Trophoblast cell (in vitro differentiated cells and primary cell): ENCODE results near the gene TTYH2.
A peak's percentile ranks its signal among the peaks of the same experiment; 100 is the strongest.

Experiments
- DNase-seq, 2 donors: peaks; one replicate each; pipeline ENCODE4 v3.0.0-alpha.2; 2016
- H2AFZ ChIP-seq: 2 replicates; pipeline ENCODE4 v1.6.1; 2013; ENCODE audit warnings: low read length, moderate library complexity, mild to moderate bottlenecking; ENCODE audit not compliant: insufficient read depth, poor library complexity
- H2AK5ac ChIP-seq: 2 replicates; pipeline ENCODE4 v1.6.1; 2013; ENCODE audit warnings: mild to moderate bottlenecking, low read length
- H2BK120ac ChIP-seq: 2 replicates; pipeline ENCODE4 v1.6.1; 2013; ENCODE audit warnings: low read length, mild to moderate bottlenecking, moderate library complexity; ENCODE audit not compliant: insufficient read depth, poor library complexity
- H2BK12ac ChIP-seq: 2 replicates; pipeline ENCODE4 v1.6.1; 2013; ENCODE audit warnings: mild to moderate bottlenecking, low read length, moderate library complexity
- H2BK5ac ChIP-seq: 2 replicates; pipeline ENCODE4 v1.6.1; 2013; ENCODE audit warnings: low read length, low read depth, moderate library complexity, mild to moderate bottlenecking; ENCODE audit not compliant: poor library complexity
- H3K14ac ChIP-seq: 2 replicates; pipeline ENCODE4 v1.6.1; 2013; ENCODE audit warnings: mild to moderate bottlenecking, low read length
- H3K18ac ChIP-seq: 2 replicates; pipeline ENCODE4 v1.6.1; 2013; ENCODE audit warnings: mild to moderate bottlenecking, low read length
- H3K23ac ChIP-seq: 2 replicates; pipeline ENCODE4 v1.6.1; 2013; ENCODE audit warnings: low read length
- H3K27ac ChIP-seq: 2 replicates; pipeline ENCODE4 v1.5.1; 2013; ENCODE audit warnings: low read depth, mild to moderate bottlenecking, inconsistent platforms, low read length, moderate library complexity
- H3K27me3 ChIP-seq: 2 replicates; pipeline ENCODE4 v1.6.1; 2013; ENCODE audit warnings: inconsistent platforms, mild to moderate bottlenecking, low read length, moderate library complexity; ENCODE audit not compliant: insufficient read depth
- H3K36me3 ChIP-seq, 2 experiments: 1 replicate in 1 of 2; 2 replicates in 1 of 2; pipeline ENCODE4 v1.6.1; 2013; ENCODE audit warnings: low read length in 2 of 2, mild to moderate bottlenecking in 2 of 2, moderate library complexity in 1 of 2; ENCODE audit not compliant: insufficient read depth in 2 of 2, control insufficient read depth in 1 of 2
- H3K4ac ChIP-seq: 2 replicates; pipeline ENCODE4 v1.6.1; 2013; ENCODE audit warnings: low read depth, mild to moderate bottlenecking, low read length, moderate library complexity
- H3K4me1 ChIP-seq, 2 experiments: 1 replicate in 1 of 2; 2 replicates in 1 of 2; pipeline ENCODE4 v1.6.1; 2013; ENCODE audit warnings: low read length in 2 of 2, mild to moderate bottlenecking in 2 of 2, moderate library complexity in 1 of 2; ENCODE audit not compliant: insufficient read depth in 2 of 2, control insufficient read depth in 1 of 2
- H3K4me2 ChIP-seq: 2 replicates; pipeline ENCODE4 v1.6.1; 2013; ENCODE audit warnings: inconsistent platforms, mild to moderate bottlenecking, low read length, moderate library complexity
- H3K4me3 ChIP-seq: 2 replicates; pipeline ENCODE4 v1.5.1; 2013; ENCODE audit warnings: mild to moderate bottlenecking, low read depth, low read length, inconsistent platforms
- H3K79me1 ChIP-seq: one replicate; pipeline ENCODE4 v1.6.1; 2013; ENCODE audit warnings: low read length
- H3K79me2 ChIP-seq: 2 replicates; pipeline ENCODE4 v1.6.1; 2013; ENCODE audit warnings: low read length, mild to moderate bottlenecking; ENCODE audit not compliant: control insufficient read depth, insufficient read depth, poor library complexity
- H3K9ac ChIP-seq: 2 replicates; pipeline ENCODE4 v1.6.1; 2013; ENCODE audit warnings: mild to moderate bottlenecking, low read length
- H3K9me3 ChIP-seq: 2 replicates; pipeline ENCODE4 v1.6.1; 2013; ENCODE audit warnings: low read depth, mild to moderate bottlenecking, control low read depth, inconsistent platforms, low read length; ENCODE audit not compliant: insufficient read depth
- H4K12ac ChIP-seq: 2 replicates; pipeline ENCODE4 v1.6.1; 2013; ENCODE audit warnings: low read depth, mild to moderate bottlenecking, low read length, moderate library complexity
- H4K8ac ChIP-seq: 2 replicates; pipeline ENCODE4 v1.6.1; 2013; ENCODE audit warnings: low read depth, mild to moderate bottlenecking, low read length, moderate library complexity
- H4K91ac ChIP-seq: one replicate; pipeline ENCODE4 v1.6.1; 2013; ENCODE audit warnings: low read depth, mild to moderate bottlenecking, low read length, moderate library complexity
- WGBS: extraction: QIAGEN DNeasy Blood & Tissue Kit; methylation state at CpG from one replicate; pipeline ENCODE4 v1.1.7; 2013; ENCODE audit warnings: missing lambda C conversion rate; ENCODE audit not compliant: insufficient read length, insufficient coverage; ENCODE audit errors: extremely low coverage; 5-methylcytosine and 5-hydroxymethylcytosine counted together

The TTYH2 gene

DNA sequence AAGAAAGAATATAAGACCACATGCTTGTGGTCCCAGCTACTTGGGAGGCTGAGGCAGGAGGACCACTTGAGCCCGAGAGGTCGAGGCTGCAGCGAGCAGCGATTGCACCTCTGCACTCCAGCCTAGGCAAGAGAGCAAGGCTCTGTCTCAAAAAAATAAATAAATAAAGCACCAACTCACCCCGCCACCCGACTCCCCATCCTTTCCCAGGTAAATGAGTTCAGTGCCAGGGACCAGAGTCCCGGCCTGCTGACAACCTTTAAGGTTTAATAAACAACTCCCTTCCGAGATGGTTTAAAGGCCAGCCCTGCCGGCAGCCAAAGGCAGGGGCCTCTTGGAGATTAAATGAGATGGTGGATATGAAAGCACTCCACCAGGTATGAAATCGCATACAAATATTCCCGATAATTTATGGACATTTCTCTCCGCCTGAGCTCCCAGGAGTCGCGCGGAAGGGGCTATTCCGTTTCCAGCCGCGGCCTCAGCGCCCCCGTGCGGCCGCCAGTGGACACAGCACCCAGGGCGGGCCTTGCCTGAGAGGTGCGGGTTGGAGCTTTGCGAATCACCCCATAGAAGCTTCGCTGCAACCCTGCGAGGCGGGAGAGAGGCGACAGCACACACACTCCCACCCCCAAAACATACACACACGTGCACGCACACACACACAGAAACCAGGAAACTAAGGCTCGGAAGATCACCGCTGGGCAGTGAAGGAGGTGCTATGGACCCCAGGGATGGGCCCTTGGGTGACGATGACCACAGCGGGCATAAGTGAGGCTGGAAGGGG, 13.9 kb upstream of the TTYH2 start:
- Histone ChIP-seq H3K79me2 (peaks cover 9% of the 10 kb centered on the region), H3K23ac (no peak overlapping the region), H3K4ac (no peak overlapping the region), H3K9me3 (no peaks in the 10 kb centered on the region), H3K18ac (no peak overlapping the region), H3K9ac (no peak overlapping the region), H4K12ac (no peak overlapping the region), H3K36me3 (peaks cover 0 to 3% of the 10 kb centered on the region in 2 experiments), H3K79me1 (peaks cover 6% of the 10 kb centered on the region), H3K4me2 (peak overlapping the region; percentile 34), H4K8ac (no peak overlapping the region), H3K4me1 (peaks cover 0 to 3% of the 10 kb centered on the region in 2 experiments), H2AFZ (no peak overlapping the region), H4K91ac (no peak overlapping the region), H2BK12ac (no peak overlapping the region), H3K4me3 (no peak overlapping the region), H3K27me3 (no peaks in the 10 kb centered on the region), H2BK120ac (no peak overlapping the region), H2AK5ac (no peak overlapping the region), H3K14ac (no peak overlapping the region), H3K27ac (no peak overlapping the region), H2BK5ac (no peak overlapping the region)
- WGBS = no CpG with 5 or more reads among the region's 35 CpGs
- peak in 1 of 2 donors; percentile 69 for DNase-seq

GRCh38 chr17:74200112-74200511, 13.3 kb upstream of the TTYH2 start:
- H3K27ac ChIP-seq = no peak overlapping the region
- no peak overlapping the region for H3K14ac ChIP-seq
- no peak overlapping the region for H2BK120ac ChIP-seq
- no peak overlapping the region for H3K9ac ChIP-seq
- no peak overlapping the region for H3K18ac ChIP-seq
- no peak overlapping the region for H2BK12ac ChIP-seq
- no peak overlapping the region for H2BK5ac ChIP-seq
- WGBS = no CpG with 5 or more reads among the region's 10 CpGs
- no peak overlapping the region for H4K91ac ChIP-seq
- H3K4ac ChIP-seq = no peak overlapping the region
- H2AFZ ChIP-seq = no peak overlapping the region
- peaks cover 5 to 6% of the 10 kb centered on the region in 2 experiments for H3K36me3 ChIP-seq
- peaks cover 3 to 4% of the 10 kb centered on the region in 2 experiments for H3K4me1 ChIP-seq
- H4K12ac ChIP-seq = no peak overlapping the region
- no peak overlapping the region for H4K8ac ChIP-seq
- no peak overlapping the region for H3K23ac ChIP-seq
- H3K4me3 ChIP-seq = no peak overlapping the region
- DNase-seq = no peak
- H3K4me2 ChIP-seq = no peak overlapping the region
- H3K79me1 ChIP-seq = peaks cover 6% of the 10 kb centered on the region
- no peak overlapping the region for H2AK5ac ChIP-seq
- peaks cover 11% of the 10 kb centered on the region for H3K79me2 ChIP-seq
- H3K9me3 ChIP-seq = no peaks in the 10 kb centered on the region
- no peaks in the 10 kb centered on the region for H3K27me3 ChIP-seq

DNA sequence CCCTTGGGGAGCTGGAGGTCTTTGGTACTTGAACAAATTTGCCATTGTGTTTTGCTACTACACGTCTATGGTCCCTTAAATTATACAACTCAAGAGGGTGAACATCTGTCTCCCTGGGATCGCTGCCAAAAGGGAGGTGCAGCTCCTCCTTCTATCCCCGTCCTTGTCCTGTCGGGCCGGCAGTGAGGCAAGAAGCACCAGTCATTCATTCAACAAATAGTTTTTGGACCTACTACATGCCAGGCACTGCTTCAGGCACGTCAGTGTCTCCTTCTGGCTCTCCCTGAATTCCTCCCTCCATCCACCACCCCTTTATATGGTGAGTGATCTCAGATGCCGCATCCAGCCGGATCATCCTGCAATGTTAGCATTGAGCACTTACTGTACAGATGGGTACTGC, 12.1 kb upstream of the TTYH2 start:
- H3K9ac ChIP-seq = no peak overlapping the region
- H4K12ac ChIP-seq = no peak overlapping the region
- no peak overlapping the region for H4K91ac ChIP-seq
- no peak for DNase-seq
- H2AFZ ChIP-seq = no peak overlapping the region
- peaks cover 6 to 9% of the 10 kb centered on the region in 2 experiments for H3K4me1 ChIP-seq
- H2AK5ac ChIP-seq = no peak overlapping the region
- no CpG with 5 or more reads among the region's 8 CpGs for WGBS
- no peak overlapping the region for H2BK12ac ChIP-seq
- peaks cover 6% of the 10 kb centered on the region for H3K79me1 ChIP-seq
- no peak overlapping the region for H3K14ac ChIP-seq
- no peak overlapping the region for H3K18ac ChIP-seq
- H4K8ac ChIP-seq = no peak overlapping the region
- H3K4me3 ChIP-seq = no peak overlapping the region
- H3K23ac ChIP-seq = no peak overlapping the region
- no peak overlapping the region for H2BK120ac ChIP-seq
- H3K4ac ChIP-seq = no peak overlapping the region
- peaks cover 15 to 16% of the 10 kb centered on the region in 2 experiments for H3K36me3 ChIP-seq
- H2BK5ac ChIP-seq = no peak overlapping the region
- H3K27me3 ChIP-seq = no peaks in the 10 kb centered on the region
- H3K27ac ChIP-seq = no peak overlapping the region
- no peaks in the 10 kb centered on the region for H3K9me3 ChIP-seq
- peaks cover 11% of the 10 kb centered on the region for H3K79me2 ChIP-seq
- H3K4me2 ChIP-seq = no peak overlapping the region

DNA sequence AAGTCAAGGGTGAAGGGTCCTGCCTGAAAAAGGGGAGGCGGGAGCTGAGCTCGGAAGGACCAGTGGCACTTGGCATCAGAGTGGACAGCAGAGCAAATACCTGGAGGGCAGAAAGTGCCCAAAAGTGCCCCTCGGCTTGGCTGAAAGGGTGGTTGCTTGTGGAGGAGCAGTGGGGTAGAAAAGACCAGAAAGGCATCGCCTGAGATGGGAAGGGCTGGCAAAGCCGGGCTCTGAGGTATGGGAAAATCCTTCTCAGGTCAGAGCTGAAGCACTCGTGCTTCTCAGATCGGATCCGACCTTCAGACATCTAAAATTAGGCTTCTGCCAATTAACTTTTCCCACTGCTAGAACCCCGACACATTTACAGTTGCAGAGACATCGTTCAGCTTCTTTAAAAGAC, 11.4 kb upstream of the TTYH2 start:
- Histone ChIP-seq H3K36me3 (peaks cover 19 to 20% of the 10 kb centered on the region in 2 experiments), H2BK120ac (no peak overlapping the region), H4K8ac (no peak overlapping the region), H2AFZ (no peak overlapping the region), H3K79me1 (peaks cover 6% of the 10 kb centered on the region), H4K91ac (no peak overlapping the region), H3K27ac (no peak overlapping the region), H3K9ac (no peak overlapping the region), H2BK12ac (no peak overlapping the region), H3K9me3 (no peaks in the 10 kb centered on the region), H3K18ac (no peak overlapping the region), H3K23ac (no peak overlapping the region), H3K4me2 (no peak overlapping the region), H2BK5ac (no peak overlapping the region), H3K79me2 (peaks cover 11% of the 10 kb centered on the region), H4K12ac (no peak overlapping the region), H3K27me3 (no peaks in the 10 kb centered on the region), H3K4ac (no peak overlapping the region), H2AK5ac (no peak overlapping the region), H3K4me1 (peaks cover 6 to 13% of the 10 kb centered on the region in 2 experiments), H3K14ac (no peak overlapping the region), H3K4me3 (no peak overlapping the region)
- no peak for DNase-seq
- no CpG with 5 or more reads among the region's 10 CpGs for WGBS
